Measurements from ENCODE around the gene PARN.

The PARN gene

GRCh38 chr16:14489460-14489859 lies 140.6 kb downstream of the PARN start:
- ChIA-PET POLR2A (no interaction called here), CTCF (interaction anchor here (0.7 to 0.9 kb wide), 3 partner anchors 20 to 65 kb away, joined by 3 to 5 read pairs (median 3); no protein-coding TSS in a partner anchor)
- peak; percentile 72 for DNase-seq (ENCODE audit: extremely low spot score)
- TF ChIP-seq NFRKB (IDR thresholded peaks at IDR 0.05) (no peak), SUZ12 (IDR thresholded peaks at IDR 0.05) (no peak), SP1 (IDR thresholded peaks at IDR 0.05) (no peak), L3MBTL2 (conservative IDR thresholded peaks at IDR 0.05) (no peak; the same call in 1 of the 2 replicates), CTBP1 (IDR thresholded peaks at IDR 0.05; ENCODE audit: borderline replicate concordance) (no peak), FOXK2 (IDR thresholded peaks at IDR 0.05) (no peak), ELF4 (IDR thresholded peaks at IDR 0.05) (no peak), ARNT (IDR thresholded peaks at IDR 0.05) (no peak), TARDBP (IDR thresholded peaks at IDR 0.05) (no peak)
- TF ChIP-seq, protein P1, sequence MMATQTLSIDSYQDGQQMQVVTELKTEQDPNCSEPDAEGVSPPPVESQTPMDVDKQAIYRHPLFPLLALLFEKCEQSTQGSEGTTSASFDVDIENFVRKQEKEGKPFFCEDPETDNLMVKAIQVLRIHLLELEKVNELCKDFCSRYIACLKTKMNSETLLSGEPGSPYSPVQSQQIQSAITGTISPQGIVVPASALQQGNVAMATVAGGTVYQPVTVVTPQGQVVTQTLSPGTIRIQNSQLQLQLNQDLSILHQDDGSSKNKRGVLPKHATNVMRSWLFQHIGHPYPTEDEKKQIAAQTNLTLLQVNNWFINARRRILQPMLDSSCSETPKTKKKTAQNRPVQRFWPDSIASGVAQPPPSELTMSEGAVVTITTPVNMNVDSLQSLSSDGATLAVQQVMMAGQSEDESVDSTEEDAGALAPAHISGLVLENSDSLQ (IDR thresholded peaks at IDR 0.05): no peak

GRCh38 chr16:14487579-14487978 lies 142.5 kb downstream of the PARN start:
- CTCF ChIA-PET: no interaction called here
- DNase-seq (ENCODE audit: extremely low spot score): no peak
- POLR2A ChIA-PET: no interaction called here
- no peak for TF ChIP-seq BHLHE40 (IDR thresholded peaks at IDR 0.05; ENCODE audit: borderline replicate concordance)
- TF ChIP-seq SP1 (IDR thresholded peaks at IDR 0.05): no peak
- TF ChIP-seq HDGF (IDR thresholded peaks at IDR 0.05; ENCODE audit: borderline replicate concordance): no peak
- TF ChIP-seq, protein P1 (IDR thresholded peaks at IDR 0.05): no peak
- TF ChIP-seq ARNT (IDR thresholded peaks at IDR 0.05): no peak
- TF ChIP-seq NFRKB (IDR thresholded peaks at IDR 0.05): no peak
- TF ChIP-seq ELF4 (IDR thresholded peaks at IDR 0.05): no peak
- TF ChIP-seq L3MBTL2 (conservative IDR thresholded peaks at IDR 0.05): no peak
- TF ChIP-seq ZNF384 (IDR thresholded peaks at IDR 0.05): no peak
- no peak for TF ChIP-seq TARDBP (IDR thresholded peaks at IDR 0.05)

GRCh38 chr16:14486520-14487303 lies 143.3 kb downstream of the PARN start:
- POLR2A ChIA-PET: interaction anchor here (0.5 kb wide), 1 partner anchor 344 kb away, joined by 3 read pairs; no protein-coding TSS in a partner anchor
- DNase-seq (ENCODE audit: extremely low spot score): peak; percentile 68
- TF ChIP-seq ZNF384 (IDR thresholded peaks at IDR 0.05) (no peak), HDGF (IDR thresholded peaks at IDR 0.05; ENCODE audit: borderline replicate concordance) (no peak), L3MBTL2 (conservative IDR thresholded peaks at IDR 0.05) (peak; percentile 16; the same call in 1 of the 2 replicates), CTBP1 (IDR thresholded peaks at IDR 0.05; ENCODE audit: borderline replicate concordance) (no peak), LEF1 (IDR thresholded peaks at IDR 0.05; ENCODE audit: borderline replicate concordance) (no peak), ARNT (IDR thresholded peaks at IDR 0.05) (no peak)
- TF ChIP-seq, protein P1 (IDR thresholded peaks at IDR 0.05): peak; percentile 84
- CTCF ChIA-PET: no interaction called here

- no peak for TF ChIP-seq ZNF384 (IDR thresholded peaks at IDR 0.05)
- no peak for TF ChIP-seq FOXK2 (IDR thresholded peaks at IDR 0.05)
- TF ChIP-seq TARDBP (IDR thresholded peaks at IDR 0.05): no peak
- TF ChIP-seq BHLHE40 (IDR thresholded peaks at IDR 0.05; ENCODE audit: borderline replicate concordance): no peak
- no peak for TF ChIP-seq LEF1 (IDR thresholded peaks at IDR 0.05; ENCODE audit: borderline replicate concordance)
- TF ChIP-seq FOXM1 (IDR thresholded peaks at IDR 0.05; ENCODE audit: borderline replicate concordance): no peak
- no peak for TF ChIP-seq SUZ12 (IDR thresholded peaks at IDR 0.05)
- no peak for TF ChIP-seq ELF4 (IDR thresholded peaks at IDR 0.05)
- TF ChIP-seq FOXA1 (IDR thresholded peaks at IDR 0.05): no peak
- no peak for TF ChIP-seq HDGF (IDR thresholded peaks at IDR 0.05; ENCODE audit: borderline replicate concordance)
- TF ChIP-seq, protein P1 (IDR thresholded peaks at IDR 0.05): no peak
- no peak for TF ChIP-seq SP1 (IDR thresholded peaks at IDR 0.05)
- no peak for TF ChIP-seq NFRKB (IDR thresholded peaks at IDR 0.05)
- TF ChIP-seq ARNT (IDR thresholded peaks at IDR 0.05): no peak
- no peak for TF ChIP-seq CTBP1 (IDR thresholded peaks at IDR 0.05; ENCODE audit: borderline replicate concordance)
- TF ChIP-seq L3MBTL2 (conservative IDR thresholded peaks at IDR 0.05): no peak
- ChIA-PET POLR2A (no interaction called here), CTCF (no interaction called here)
- DNase-seq (ENCODE audit: extremely low spot score): no peak
These were observed 144.1 kb downstream of the PARN start for GRCh38 chr16:14485811-14486519.

- ChIA-PET POLR2A (no interaction called here), CTCF (no interaction called here)
- no peak for TF ChIP-seq NFRKB (IDR thresholded peaks at IDR 0.05)
- TF ChIP-seq, protein P1 (IDR thresholded peaks at IDR 0.05): peak; percentile 50; the same call in 1 of the 2 replicates
- DNase-seq (ENCODE audit: extremely low spot score): no peak
These were observed 144.9 kb downstream of the PARN start for GRCh38 chr16:14485121-14485551.

Data from HEK293T (cell line).